Limb (tissue), 2 donors: ENCODE data around the gene ATXN1.
"Not testable (repeated sequence)": the region's sequence is repeated elsewhere in the genome, so short reads cannot be mapped to it uniquely, and the experiment has no call there.

ENCODE experiments used
- DNase-seq, 2 donors: peaks; one replicate each; pipeline ENCODE4 v3.0.0-alpha.2; 2016; ENCODE audit errors: extremely low spot score in 2 of 2

ATXN1 gene

GRCh38 chr6:16725145-16725864, 36.0 kb downstream of the ATXN1 start:
- no peak for DNase-seq

GRCh38 chr6:16723826-16724225, 37.4 kb downstream of the ATXN1 start:
- peak in 1 of 2 donors; percentile 34 for DNase-seq

GRCh38 chr6:16723402-16723801, 37.9 kb downstream of the ATXN1 start:
- no peak for DNase-seq

GRCh38 chr6:16722630-16723029, 38.6 kb downstream of the ATXN1 start:
- DNase-seq: no peak

- no peak for DNase-seq
Measured at GRCh38 chr6:16721977-16722376, 39.3 kb downstream of the ATXN1 start.

- no peak for DNase-seq
Measured at GRCh38 chr6:16720861-16721260, 40.4 kb downstream of the ATXN1 start.

GRCh38 chr6:16719488-16719887, 41.8 kb downstream of the ATXN1 start:
- no peak for DNase-seq

- DNase-seq: no peak
Measured at GRCh38 chr6:16718356-16718755, 42.9 kb downstream of the ATXN1 start.

- no peak for DNase-seq
Measured at GRCh38 chr6:16717275-16717942, 43.9 kb downstream of the ATXN1 start.

- no peak for DNase-seq
Measured at GRCh38 chr6:16716321-16716858, 44.9 kb downstream of the ATXN1 start.

GRCh38 chr6:16713597-16713996, 47.7 kb downstream of the ATXN1 start:
- no peak for DNase-seq

- DNase-seq: no peak
Measured at GRCh38 chr6:16712931-16713484, 48.3 kb downstream of the ATXN1 start.

GRCh38 chr6:16712255-16712930, 48.9 kb downstream of the ATXN1 start:
- no peak for DNase-seq

- DNase-seq: no peak
Measured at GRCh38 chr6:16711546-16712254, 49.6 kb downstream of the ATXN1 start.

GRCh38 chr6:16706911-16707783, 54.1 kb downstream of the ATXN1 start:
- DNase-seq: no peak

GRCh38 chr6:16706491-16706890, 54.8 kb downstream of the ATXN1 start:
- DNase-seq: not testable (repeated sequence)

GRCh38 chr6:16706029-16706428, 55.2 kb downstream of the ATXN1 start:
- DNase-seq: no peak

GRCh38 chr6:16705081-16705993, 55.9 kb downstream of the ATXN1 start:
- DNase-seq: no peak

- no peak for DNase-seq
Measured at GRCh38 chr6:16704401-16705045, 56.7 kb downstream of the ATXN1 start.
